Mucosa of gallbladder (tissue), 1 donor: ENCODE data around the gene FMN2. TPM values are rescaled to one million over a fixed set of nuclear protein-coding genes. Genes with fewer than 3 reads are reported as not detected.
"Not testable (repeated sequence)": the region's sequence is repeated elsewhere in the genome, so short reads cannot be mapped to it uniquely, and the experiment has no call there.

Source experiments
- DNase-seq: peaks from one replicate; pipeline ENCODE4 v3.0.0-alpha.2; 2020; ENCODE audit warnings: low spot score
- total RNA-seq: library from RNA; stranded (reverse); gene quantifications from one replicate; pipeline ENCODE4 v1.2.1, GENCODE V29; 2021
- donor health status: DM: no; HTN: no; CAD: no.

The FMN2 gene
- total RNA-seq, 1 donor from 2014 or later = 3.5 TPM

DNA sequence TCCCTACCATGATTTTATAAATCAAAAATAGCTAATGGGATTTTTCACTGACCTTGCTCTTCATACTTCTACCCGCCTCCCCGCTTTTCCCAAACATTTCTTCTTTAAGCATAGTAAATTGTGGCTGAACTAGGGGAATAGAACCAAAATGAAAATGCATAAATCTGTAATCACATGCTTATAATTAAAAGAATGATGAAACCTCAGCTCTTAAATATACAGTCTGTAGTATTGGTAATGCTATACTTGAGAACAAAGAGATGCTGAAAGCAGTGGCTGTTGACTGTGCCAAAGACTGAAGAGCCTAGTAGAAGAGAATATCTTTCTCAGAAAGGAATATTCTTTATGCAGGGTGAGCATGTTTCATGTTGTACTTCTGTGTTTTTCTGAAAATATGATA is 271.1 kb downstream of the FMN2 start:
- no peak for DNase-seq

DNA sequence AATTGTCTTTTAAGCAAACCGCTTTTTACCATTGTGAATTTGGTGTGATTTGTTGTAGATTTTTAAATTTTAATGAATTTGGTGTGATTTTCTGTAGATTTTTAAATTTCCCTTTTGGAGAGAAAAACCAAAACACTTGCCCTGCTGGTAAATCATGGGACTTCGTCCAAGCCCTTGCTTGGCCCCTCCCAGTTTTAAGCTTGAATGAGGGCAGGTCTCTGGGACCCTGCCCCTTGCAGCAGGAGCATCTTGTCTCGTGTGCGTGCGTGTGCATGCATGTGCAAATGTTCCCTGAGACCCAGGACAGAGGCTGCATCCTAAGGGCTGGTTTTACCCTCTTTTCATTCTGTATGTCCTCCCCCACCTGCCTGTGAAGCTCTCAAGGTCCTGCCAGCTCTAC is 271.6 kb downstream of the FMN2 start:
- DNase-seq = no peak

DNA sequence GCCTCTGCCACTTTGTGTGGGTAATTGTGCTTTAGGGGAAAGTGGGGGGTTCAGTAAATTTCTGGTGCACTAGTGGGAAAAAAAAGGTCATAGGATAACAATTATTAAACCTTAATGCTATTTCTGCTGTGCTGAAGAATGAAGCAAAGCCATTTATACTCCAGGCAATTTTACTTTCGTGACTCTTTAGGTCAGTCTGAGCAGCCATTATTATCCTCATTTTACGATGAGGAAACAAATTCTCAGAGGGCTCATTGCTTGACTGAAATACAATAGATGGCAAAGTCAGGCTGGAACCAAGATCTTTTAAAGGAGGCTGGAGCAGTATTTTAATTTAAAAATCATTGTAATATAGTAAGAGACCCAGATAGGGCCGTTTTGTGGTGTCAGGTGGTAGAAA is 272.2 kb downstream of the FMN2 start:
- DNase-seq = no peak

DNA sequence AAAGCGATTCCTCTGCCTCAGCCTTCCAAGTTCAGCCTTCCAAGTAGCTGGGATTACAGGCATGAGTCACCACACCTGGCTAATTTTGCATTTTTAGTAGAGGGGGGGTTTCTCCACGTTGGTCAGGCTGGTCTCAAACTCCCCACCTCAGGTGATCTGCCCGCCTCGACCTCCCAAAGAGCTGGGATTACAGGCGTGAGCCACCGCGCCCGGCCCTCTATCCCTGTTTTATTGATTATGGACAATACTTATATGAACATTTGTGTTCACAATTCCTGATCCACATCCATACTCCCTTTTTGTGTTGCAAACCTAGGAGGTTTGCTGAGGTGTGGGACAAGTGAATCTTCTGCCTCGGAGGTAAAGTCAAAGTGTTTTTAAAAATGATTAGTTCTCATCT is 275.0 kb downstream of the FMN2 start:
- DNase-seq = no peak

DNA sequence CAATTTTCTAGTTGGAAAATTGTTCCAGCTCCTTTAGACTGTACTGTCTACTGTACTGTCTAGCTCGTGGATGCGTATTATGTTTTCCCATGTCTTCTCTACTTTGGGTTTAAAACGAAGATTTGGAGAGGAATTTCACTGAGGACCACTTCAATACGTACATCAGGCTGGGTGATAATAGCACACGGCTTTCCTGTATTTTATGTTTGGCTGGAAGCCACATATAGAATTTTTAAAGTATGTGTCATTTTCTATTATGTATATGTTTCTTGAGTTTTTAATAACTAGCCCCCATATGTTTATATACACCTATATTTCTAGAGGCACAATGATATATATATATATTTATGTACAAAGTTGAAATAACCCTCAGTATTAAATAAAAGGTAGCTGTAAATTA is 293.9 kb downstream of the FMN2 start:
- DNase-seq = no peak

DNA sequence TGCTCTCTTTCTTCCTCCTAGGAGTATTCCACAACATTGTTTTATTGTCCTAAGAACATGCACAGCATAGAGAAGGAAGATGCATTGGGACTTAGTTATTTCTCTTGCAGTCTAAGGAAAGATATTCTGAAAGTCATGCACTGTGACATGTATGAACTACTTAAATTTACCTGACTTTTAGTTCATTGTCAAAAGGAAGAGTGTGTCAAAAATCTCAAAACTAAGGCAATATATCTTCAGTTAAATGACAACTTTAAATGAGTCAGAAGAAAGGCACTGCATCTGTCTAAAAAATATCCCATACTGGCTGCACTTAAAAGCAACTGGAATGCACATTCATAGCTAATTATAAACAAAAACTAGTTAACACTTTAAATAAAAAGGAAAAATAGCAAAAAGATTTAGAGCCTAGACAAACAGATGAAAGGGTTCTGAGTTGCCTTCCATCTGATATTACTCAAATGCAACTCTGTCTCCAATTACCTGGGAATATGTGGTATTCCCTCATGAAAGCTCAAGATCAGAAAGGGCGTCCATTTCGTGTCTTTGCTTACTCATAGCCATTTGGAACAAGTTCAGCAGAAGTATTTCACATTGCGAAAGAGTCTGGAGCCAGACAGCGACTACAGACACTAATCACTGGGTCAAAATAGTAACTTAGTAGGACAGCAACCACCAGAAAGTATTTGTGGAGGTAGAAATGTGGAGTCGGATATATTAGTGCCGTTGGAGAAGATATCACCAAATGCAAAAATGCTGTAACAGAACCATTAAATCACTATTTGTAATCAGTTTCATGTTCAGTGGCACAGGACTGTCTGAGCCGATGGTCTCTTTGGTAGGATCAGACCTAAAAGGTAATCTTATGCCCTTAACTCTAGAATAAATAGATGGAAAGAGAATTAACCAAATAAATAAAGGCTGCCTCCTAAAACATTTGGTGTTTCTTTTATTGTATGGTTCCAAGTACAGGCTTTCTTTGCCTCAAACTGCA is 294.6 kb downstream of the FMN2 start:
- no peak for DNase-seq

DNA sequence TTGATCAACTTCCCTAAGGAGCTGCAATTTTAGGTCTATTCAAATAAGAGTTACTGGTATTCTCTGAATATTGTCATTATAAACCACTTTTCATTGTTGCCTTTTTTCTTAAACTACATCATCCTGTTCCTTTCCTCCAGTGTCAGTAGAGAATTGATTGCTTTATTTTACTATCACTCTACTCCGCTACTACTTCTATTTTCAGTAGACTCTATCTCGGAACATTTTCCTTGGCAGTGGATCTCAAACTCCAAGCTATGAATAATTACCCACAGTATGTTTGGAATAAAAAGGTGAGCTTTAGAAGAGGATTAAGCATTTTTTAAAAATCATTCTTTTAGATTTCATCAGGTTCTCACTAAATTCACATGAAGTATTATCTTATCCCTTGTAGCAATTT is 295.4 kb downstream of the FMN2 start:
- no peak for DNase-seq

DNA sequence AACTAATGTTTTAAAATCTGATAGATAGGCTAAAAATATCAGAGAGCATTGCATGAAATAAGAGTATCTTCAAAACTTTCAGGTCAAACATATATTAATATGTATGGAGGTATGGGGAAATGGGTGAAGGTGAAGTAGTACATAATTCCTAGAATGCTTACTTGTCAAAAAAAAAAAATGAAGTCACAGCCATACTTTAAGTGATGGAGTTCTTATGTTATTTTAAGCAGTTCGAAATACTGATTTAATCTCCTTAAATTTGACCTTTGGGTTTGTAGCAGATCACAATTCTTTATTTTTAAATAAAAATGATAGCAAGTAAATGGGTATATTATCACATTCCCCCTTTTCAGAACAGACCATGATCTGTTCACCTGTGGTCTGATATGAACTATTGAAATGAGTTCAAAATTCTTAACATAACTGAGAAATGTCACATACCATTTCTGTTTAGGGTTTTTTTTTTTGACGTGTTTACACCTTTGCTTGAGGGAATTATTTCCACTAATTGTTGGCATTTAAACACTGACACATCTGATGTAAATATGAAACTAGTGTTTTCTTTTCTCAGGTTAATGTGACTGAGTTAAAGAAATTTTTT is 300.1 kb downstream of the FMN2 start:
- no peak for DNase-seq

DNA sequence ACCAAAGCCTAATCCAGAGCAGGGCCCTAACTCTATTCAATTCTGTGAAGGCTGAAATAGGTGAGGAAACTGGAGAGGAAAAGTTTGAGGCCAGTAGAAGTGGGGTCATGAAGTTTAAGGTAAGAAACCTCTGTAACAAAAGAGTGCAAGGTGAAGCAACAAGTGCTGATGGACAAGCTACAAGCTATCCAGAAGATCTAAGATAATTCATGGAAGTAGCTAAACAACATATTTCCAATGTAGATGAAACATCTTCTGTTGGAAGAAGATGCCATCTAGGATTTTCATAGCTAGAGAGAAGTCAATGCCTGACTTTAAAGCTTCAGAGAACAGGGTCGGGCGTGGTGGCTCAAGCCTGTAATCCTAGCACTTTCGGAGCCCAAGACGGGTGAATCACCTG is 302.7 kb downstream of the FMN2 start:
- DNase-seq = no peak

DNA sequence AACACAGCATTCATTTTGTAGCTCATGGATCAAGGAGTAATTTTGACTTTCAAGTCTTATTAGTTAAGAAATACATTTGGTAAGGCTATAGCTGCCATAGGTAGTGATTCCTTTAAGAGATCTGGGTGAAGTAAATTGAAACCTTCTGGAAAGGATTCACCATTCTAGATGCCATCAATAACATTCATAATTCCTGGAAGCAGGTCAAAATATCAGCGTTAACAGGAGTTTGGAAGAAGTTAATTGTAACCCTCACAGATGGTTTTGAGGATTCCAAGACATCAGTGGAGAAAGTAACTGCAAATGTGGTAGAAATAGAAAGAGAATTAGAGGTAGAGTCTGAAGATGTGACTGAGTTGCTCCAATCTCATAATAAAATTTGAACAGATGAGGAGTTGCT is 303.7 kb downstream of the FMN2 start:
- no peak for DNase-seq

DNA sequence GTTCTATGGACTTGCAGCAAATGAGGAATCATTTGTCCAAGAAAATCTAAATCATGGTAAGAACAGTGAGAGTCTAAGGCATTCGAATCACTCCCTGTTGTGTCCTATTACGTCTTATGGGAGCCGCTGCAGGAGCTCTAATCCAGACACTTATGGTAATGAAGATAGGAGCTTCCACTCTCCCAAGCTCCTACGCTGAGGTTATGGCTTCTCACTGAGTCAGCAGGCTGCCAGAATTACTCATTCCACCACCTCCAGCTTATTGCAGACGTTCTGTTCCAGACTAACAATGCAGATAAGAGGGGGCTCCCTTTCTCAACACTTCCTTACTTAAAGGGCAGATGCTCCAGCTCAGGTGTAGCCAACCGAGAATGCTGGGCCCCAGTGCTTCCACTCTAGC is 307.7 kb downstream of the FMN2 start:
- no peak for DNase-seq

DNA sequence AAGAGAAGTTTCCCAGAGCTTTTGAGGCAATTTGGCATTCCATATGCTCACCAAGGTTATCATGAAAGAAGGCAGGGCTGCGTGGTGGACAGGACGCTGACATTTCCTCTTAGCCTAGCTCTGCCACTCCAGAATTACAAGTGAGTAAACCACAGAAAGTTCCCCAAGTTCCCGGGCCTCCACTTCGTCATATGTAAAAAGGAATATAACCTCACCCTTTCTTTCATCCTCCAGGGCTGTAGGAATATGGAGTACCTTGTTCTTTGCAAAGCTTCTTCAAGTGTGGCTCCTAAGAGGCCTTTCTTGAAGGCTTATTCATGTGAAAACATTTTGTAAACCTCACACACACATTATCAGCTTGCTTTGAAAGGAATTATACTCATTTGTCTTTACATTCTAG is 310.0 kb downstream of the FMN2 start:
- DNase-seq = no peak

DNA sequence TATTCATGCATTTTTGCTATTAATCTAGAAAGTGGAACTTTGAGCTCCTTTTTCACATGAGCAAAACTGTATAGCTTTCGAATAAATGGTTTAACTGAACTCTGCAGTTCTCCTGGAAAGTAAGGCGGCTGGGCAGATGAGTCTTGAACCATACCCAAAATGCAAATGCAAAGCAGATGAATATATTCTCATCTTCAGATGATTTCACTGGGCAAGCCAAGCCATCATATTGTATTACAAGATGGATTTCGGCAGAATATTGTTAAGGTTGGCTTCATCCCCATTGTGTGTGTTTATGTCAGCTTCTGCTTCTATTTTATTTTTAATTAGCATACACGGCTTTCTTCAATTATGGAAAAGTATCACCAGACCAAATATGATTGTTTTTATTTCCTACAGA is 310.6 kb downstream of the FMN2 start:
- no peak for DNase-seq

DNA sequence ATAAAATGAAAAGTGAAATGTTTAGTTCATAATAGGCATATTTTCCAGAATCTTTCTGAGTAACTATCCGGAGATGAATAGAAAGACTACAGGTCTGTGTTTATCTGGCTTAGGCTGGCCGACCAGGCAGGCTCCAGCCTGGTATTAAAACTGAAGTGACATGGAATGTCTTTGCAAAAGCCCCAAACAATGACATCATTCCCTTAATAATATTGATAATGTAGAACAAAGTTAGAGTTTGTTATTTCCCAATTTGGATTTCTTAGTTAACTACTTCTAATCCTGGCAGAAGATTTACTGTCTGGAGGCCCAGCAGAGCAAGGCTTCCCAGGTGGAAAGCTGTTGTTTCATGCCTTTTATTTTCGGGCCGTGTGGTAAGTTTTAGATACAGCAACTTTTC is 312.6 kb downstream of the FMN2 start:
- no peak for DNase-seq

DNA sequence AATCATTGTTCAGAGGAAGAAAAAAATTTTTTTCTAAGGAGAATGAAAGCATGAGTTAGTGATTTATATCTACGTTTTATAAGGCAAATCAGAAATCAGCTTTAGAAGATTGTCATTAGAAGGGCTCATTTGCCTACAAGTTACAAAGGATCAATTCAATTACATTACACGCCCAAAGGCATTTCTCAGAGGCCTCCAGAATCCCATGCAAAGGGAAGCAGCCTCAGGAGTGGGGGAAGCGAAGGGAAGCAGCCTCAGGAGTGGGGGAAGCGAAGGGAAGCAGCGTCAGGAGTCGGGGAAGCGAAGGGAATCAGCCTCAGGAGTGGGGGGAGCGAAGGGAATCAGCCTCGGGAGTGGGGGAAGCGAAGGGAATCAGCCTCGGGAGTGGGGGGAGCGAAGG is 314.1 kb downstream of the FMN2 start:
- DNase-seq = no peak

DNA sequence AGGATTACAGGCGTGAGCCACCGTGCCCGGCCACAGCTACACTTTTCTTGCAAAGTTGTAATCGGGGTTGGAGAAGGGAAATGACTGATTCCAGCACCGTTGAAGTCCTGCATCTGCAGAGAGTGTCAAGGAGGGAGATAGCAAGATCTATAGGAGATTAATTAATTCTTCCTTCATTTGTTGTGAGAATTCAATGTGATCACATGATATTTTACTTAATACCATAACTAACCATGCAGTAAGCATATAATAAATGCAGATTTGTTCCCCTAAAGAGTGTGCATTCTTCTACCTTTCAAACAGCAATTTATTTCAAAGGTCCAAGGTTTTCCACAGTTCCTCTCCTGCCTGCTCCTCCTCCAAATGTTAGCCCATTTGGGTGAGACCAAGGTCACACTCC is 315.7 kb downstream of the FMN2 start:
- DNase-seq = no peak

DNA sequence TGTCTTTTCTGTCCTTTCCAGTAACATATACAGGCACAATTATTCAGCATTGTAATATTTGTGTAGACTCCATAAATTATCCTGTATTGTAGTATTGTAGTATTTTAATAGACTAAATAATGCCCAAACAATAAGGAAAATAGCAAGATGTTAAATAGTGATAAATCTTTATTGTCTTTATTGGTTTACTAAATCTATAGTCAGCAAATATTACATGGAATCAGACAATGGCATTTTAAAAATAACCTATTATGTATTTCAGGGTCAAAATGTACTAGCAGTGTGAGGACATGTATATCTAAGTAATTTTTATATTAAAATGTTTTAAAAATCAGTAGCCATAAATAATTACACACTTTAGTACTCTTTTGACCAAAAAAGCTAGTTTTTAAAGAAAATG is 317.9 kb downstream of the FMN2 start:
- DNase-seq = no peak

DNA sequence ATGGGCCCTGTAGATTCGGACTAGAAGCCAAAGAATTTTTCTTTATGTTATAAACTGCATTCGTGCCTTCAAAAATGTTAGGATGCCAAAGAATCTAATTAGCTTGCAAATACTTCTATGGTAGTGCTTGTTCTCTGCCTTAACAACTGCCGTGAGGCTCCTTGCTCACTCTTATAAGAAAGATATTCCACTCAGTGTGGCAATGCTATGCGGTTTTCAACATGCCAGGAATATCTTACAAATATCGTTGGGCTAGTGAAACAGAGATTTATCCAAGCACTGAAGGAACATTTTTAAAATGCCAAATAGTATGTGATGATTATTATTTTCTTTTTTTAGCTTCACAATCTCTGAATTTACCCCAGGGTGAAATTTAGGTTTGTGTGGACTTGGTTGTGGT is 322.0 kb downstream of the FMN2 start:
- no peak for DNase-seq

DNA sequence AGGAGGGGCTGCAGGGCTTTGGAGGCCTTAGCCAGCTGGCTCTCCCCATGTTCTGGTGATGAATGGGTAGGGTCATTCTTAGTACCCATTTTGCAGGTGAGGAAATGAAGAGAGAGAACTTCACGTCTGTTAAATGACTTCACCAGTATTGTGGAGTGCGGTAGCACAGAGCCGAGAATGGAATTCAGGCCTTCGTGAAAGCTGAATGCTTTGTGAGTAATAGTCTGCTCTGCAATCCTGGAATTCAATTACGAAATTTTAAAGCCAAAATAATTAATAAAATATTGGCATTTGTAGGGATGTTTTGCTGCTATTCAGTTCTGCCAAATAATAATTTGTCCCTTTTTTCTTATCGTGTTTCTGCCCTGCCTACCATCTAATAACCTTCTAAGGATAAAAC is 322.6 kb downstream of the FMN2 start:
- DNase-seq = no peak

DNA sequence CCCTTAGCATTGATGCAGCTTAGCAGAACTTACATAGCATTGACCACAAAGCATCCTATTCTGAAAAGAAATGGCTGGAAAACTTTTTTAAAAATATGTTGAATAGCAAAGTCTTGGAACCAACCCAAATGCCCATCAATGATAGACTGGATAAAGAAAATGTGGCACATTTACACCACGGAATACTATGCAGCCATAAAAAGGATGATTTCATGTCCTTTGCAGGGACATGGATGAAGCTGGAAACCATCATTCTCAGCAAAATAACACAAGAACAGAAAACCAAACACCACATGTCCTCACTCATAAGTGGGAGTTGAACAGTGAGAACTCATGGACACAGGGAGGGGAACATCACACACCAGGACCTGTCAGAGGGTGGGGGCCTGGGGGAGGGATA is 323.3 kb downstream of the FMN2 start:
- not testable (repeated sequence) for DNase-seq

DNA sequence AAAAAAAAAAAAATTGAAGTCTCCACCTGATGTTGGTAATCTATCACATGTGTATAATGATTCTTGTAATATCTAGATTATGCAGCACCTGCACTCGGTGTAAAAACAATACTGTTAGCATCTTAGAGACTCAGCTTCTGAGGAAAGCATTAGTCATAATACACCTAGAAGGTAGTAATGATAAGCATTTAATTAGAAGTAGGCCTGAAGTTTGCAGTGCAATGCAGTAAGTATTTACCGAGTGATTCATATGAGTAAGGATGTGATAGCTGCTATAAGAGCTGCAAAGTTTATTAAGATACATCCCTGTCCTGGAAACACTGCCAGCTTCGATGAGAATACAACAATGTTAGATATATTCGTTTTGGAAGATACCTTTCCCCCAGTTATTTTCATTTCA is 323.8 kb downstream of the FMN2 start:
- DNase-seq = no peak

DNA sequence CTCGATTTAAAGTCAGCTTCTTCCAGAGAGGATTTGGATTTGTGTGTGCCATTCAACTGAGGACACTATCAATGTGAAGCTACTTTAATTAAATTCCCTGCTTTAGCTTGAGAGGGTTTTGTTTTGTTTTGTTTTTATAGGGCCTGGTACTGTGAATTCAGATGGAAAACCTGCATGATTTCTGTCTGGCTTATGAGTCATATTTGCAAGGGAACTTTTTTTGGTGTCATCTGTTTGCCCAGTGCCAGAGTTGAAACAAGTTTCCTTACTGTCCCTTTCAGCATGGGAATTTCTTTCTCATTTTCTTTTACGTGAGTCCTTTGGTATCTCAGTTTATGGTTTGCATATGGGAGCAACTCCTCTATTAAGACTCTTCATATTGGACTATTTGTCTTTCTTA is 325.6 kb downstream of the FMN2 start:
- no peak for DNase-seq

DNA sequence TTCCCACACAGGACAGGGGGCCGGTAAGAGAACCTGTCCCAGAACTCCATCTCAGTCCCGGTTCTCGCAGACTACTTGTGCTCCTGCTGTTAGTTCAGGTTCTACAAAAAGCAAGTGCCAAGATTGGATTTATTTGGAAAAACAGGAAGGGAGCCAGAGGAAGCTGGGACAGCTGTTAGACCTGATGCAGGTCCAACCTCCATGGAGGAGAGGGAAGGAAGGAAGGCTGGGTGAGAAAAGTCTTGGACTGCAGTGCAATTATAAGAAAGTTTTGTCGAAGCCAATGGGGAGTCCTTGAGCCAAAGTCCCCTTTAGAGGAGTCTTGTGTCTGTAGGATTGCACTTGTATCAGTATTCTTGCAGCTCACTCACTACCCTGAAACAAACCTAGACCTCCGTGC is 329.1 kb downstream of the FMN2 start:
- DNase-seq = no peak
